ENCODE measurements around the gene DHRS12. TPM values are rescaled to one million over a fixed set of nuclear protein-coding genes. Genes with fewer than 3 reads are reported as not detected.

The DHRS12 gene
- total RNA-seq, 6 experiments from 2014 or later: 10.2 to 17.6 (median 12.4) TPM

DNA sequence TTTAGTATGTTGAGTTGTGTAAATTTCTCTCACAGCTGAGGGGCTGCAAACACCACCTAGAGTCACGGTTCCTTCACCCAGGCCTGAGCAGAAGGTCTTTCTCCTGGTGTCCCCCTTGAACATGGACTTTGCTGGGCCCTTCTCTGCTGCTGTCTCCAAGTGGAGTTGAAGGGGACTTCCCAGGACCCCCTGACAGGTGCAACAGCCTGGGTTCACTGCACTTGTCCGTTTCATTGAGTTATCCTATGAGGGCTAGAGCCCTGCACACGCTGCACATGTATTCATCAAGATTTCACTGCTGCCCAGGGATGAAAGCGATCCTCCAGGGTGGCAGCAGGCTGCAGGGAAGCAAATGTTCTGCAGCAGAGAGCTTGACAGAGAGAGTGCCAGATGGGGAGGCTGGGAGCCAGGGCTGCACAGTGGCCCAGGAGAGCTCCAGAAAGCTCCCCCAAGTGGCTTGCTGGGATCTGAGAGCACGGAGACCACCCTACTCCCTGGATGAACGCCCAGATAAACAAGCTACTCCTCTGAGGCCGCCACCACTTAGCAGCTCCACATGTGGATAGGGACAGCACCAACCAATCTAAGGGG is 30.7 kb upstream of the DHRS12 start:
- Histone ChIP-seq H3K27ac (no peak overlapping the region), H3K36me3 (no peaks in the 10 kb centered on the region), H3K4me1 (no peaks in the 10 kb centered on the region), H3K9me3 (no peaks in the 10 kb centered on the region), H3K4me3 (no peak overlapping the region), H3K27me3 (no peaks in the 10 kb centered on the region)
- TF ChIP-seq CTCF (IDR thresholded peaks at IDR 0.05): no peak
- no peak for TF ChIP-seq POLR2A (IDR thresholded peaks at IDR 0.05)
- no peak for DNase-seq
- intact Hi-C loops (cut with DNase I): no loop called here
- 62% methylated on average over 5 of the region's 7 CpGs for WGBS (ENCODE audit: insufficient coverage, low coverage, low lambda C conversion rate, missing lambda C conversion rate)
- no peak for ATAC-seq

DNA sequence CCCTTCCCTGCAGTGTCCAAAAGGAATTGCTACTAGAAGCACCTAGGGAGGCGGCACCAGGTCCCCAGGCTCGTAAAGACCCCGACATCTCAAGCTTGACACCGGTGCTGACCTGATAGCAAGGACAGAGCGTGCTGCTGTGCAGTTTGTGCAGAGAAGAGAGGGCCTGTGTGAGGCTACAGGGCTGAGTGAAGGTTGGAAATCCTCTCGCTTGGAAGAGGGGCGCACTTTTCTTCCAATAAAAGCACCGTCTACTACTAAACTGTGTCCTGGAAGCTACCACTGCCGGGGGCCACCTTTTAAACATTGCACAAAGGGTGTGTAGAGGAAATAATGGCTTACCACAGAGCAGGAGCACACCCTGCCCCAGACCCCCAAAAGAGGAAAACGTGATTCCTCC is 30.0 kb upstream of the DHRS12 start:
- intact Hi-C loops (cut with DNase I): no loop called here
- H3K27ac ChIP-seq: no peak overlapping the region
- no peak overlapping the region for H3K4me3 ChIP-seq

GRCh38 chr13:51832471-51833152 is 28.6 kb upstream of the DHRS12 start:
- 60% methylated on average over 6 of the region's 6 CpGs for WGBS (ENCODE audit: insufficient coverage, low coverage, low lambda C conversion rate, missing lambda C conversion rate)
- H3K9me3 ChIP-seq: no peaks in the 10 kb centered on the region
- DNase-seq: no peak

More for the DNA sequence above, 30.0 kb upstream of the DHRS12 start:
- 68% methylated on average over 5 of the region's 10 CpGs for whole genome bisulfite sequencing (ENCODE audit: insufficient coverage, low coverage, low lambda C conversion rate, missing lambda C conversion rate)
- ATAC-seq: no peak
- Histone ChIP-seq H3K9me3 (no peaks in the 10 kb centered on the region), H3K4me1 (no peaks in the 10 kb centered on the region), H3K36me3 (no peaks in the 10 kb centered on the region), H3K27me3 (no peaks in the 10 kb centered on the region)
- DNase-seq: no peak
- TF ChIP-seq CTCF (IDR thresholded peaks at IDR 0.05) (no peak), POLR2A (IDR thresholded peaks at IDR 0.05) (no peak)

GRCh38 chr13:51831519-51831918 is 27.6 kb upstream of the DHRS12 start:
- H3K4me3 ChIP-seq: no peak overlapping the region
- 90% methylated on average over 4 of the region's 5 CpGs for WGBS (ENCODE audit: insufficient coverage, low coverage, low lambda C conversion rate, missing lambda C conversion rate)
- no peaks in the 10 kb centered on the region for H3K9me3 ChIP-seq
- no peaks in the 10 kb centered on the region for H3K27me3 ChIP-seq
- intact Hi-C loops (cut with DNase I): no loop called here
- no peaks in the 10 kb centered on the region for H3K4me1 ChIP-seq
- DNase-seq: no peak
- no peak for ATAC-seq
- no peak for TF ChIP-seq POLR2A (IDR thresholded peaks at IDR 0.05)
- no peak overlapping the region for H3K27ac ChIP-seq
- no peaks in the 10 kb centered on the region for H3K36me3 ChIP-seq

More at GRCh38 chr13:51832471-51833152, 28.6 kb upstream of the DHRS12 start:
- no peak for TF ChIP-seq POLR2A (IDR thresholded peaks at IDR 0.05)
- TF ChIP-seq CTCF (IDR thresholded peaks at IDR 0.05): peak; percentile 10 to 38 (median 32)
- peak; percentile 74 to 85 (median 82) for ATAC-seq
- intact Hi-C loops (cut with DNase I): no loop called here
- Histone ChIP-seq H3K36me3 (no peaks in the 10 kb centered on the region), H3K4me3 (no peak overlapping the region), H3K4me1 (no peaks in the 10 kb centered on the region), H3K27ac (no peak overlapping the region), H3K27me3 (no peaks in the 10 kb centered on the region)

DNA sequence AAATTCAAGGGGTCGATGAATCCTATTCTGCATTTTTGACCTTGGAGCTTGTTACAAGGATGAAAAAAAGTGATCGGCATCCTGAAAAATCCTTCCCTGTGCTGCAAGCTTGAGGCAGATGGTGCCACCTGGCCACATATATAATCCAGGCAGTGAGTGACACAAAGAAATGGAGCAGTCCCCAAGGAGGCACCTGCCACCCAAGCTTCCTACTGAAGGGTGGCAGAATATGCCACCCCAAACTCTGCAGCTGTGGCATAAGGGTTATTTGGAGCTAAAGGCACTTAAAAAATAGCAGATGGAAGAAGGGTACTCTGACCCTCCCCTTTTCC is 25.6 kb upstream of the DHRS12 start:
- 100% methylated on average over 2 of the region's 2 CpGs for WGBS (ENCODE audit: insufficient coverage, low coverage, low lambda C conversion rate, missing lambda C conversion rate)
- intact Hi-C loops (cut with DNase I): no loop called here

More for the DNA sequence above, 25.6 kb upstream of the DHRS12 start:
- no peak overlapping the region for H3K4me3 ChIP-seq
- DNase-seq: no peak
- ATAC-seq: no peak
- TF ChIP-seq POLR2A (IDR thresholded peaks at IDR 0.05) (no peak), CTCF (IDR thresholded peaks at IDR 0.05) (no peak)
- H3K27ac ChIP-seq: no peak overlapping the region
- H3K36me3 ChIP-seq: no peaks in the 10 kb centered on the region
- no peaks in the 10 kb centered on the region for H3K4me1 ChIP-seq
- H3K9me3 ChIP-seq: no peaks in the 10 kb centered on the region
- no peaks in the 10 kb centered on the region for H3K27me3 ChIP-seq

Measured in right lobe of liver (tissue), 6 donors.